ENCODE measurements around the gene RTN4IP1.

DNA sequence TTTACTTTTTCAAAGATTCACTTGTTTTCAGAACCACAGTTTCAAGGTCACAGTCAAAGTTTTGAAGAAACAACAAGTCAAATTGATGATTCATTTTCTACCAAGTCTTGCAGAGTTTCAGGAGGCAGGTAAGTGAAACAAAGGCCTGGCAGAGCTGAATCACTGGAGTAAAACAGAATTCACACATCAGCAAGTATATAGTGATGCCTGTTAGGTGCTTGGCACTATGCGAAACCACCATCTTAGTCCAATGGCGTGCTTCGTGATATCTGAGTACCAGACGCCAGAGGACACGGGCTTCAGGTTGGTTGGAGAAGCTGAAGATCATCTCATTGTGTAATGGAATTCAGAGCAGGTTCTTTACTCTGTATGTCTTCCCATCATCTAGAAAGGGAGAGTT is 75.9 kb downstream of the RTN4IP1 start:
- TF ChIP-seq POLR2A (IDR thresholded peaks at IDR 0.05), result no peak
- TF ChIP-seq, protein P1, sequence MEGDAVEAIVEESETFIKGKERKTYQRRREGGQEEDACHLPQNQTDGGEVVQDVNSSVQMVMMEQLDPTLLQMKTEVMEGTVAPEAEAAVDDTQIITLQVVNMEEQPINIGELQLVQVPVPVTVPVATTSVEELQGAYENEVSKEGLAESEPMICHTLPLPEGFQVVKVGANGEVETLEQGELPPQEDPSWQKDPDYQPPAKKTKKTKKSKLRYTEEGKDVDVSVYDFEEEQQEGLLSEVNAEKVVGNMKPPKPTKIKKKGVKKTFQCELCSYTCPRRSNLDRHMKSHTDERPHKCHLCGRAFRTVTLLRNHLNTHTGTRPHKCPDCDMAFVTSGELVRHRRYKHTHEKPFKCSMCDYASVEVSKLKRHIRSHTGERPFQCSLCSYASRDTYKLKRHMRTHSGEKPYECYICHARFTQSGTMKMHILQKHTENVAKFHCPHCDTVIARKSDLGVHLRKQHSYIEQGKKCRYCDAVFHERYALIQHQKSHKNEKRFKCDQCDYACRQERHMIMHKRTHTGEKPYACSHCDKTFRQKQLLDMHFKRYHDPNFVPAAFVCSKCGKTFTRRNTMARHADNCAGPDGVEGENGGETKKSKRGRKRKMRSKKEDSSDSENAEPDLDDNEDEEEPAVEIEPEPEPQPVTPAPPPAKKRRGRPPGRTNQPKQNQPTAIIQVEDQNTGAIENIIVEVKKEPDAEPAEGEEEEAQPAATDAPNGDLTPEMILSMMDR (IDR thresholded peaks at IDR 0.05), result no peak
